ENCODE results near the gene SLC2A14.

DNA sequence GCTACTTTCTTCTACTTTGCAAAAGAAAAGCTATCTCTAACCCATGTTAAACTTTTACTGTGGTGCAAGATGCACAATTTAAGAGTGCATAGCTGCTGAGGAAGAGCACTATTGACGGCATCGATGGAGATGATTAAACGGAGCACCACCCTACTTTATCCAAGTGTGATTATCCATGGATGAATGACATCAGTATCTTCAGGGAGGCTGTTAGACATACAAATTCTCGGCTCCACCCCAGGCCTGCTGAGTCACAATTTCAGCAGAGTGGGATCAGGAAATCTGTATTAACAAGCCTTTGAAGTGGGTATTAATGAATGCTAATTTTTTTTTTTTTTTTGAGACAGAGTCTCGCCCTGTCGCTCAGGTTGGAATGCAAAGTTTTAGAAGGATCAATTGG lies 16.2 kb downstream of the SLC2A14 start:
- TF ChIP-seq CTCF (optimal IDR thresholded peaks at IDR 0.05 in 1 of 3, IDR thresholded peaks at IDR 0.05 in 1 of 3, conservative IDR thresholded peaks at IDR 0.05 in 1 of 3; ENCODE audit: extremely low read depth in 1 of 3, insufficient read depth in 2 of 3, low read length in 3 of 3): no peak
- TF ChIP-seq EZH2 (IDR thresholded peaks at IDR 0.05; ENCODE audit: low read length): no peak
